Activated CD8-positive, alpha-beta memory T cell treated with anti-CD3 and anti-CD28 coated beads, Interleukin-2, amount 10 ng/mL, durations not matched to agents 7 days and 5 days (primary cell): ENCODE data around the gene CAP2. TPM values are rescaled to one million over a fixed set of nuclear protein-coding genes. Genes with fewer than 3 reads are reported as not detected.

Source experiments
- ATAC-seq: fragments of 150-1000 bp; cut with Tn5 transposase; one replicate; pipeline ENCODE4 v1.10.0; 2021; ENCODE audit warnings: moderate library complexity
- CTCF ChIA-PET: fragments of 350-600 bp; sonication (Branson Sonifier 250); formaldehyde crosslinking; loops from one replicate; lab custom pipeline; 2021; ENCODE audit warnings: antibody characterized with exemption; lab: Charles Lee
- DNase-seq: peaks from one replicate; pipeline ENCODE4 v3.0.0-alpha.2; 2020
- H3K27ac Mint-ChIP-seq: one replicate; pipeline ENCODE4 v1.8.0; 2021; ENCODE audit warnings: mild to moderate bottlenecking, mixed read lengths
- H3K27me3 Mint-ChIP-seq: one replicate; pipeline ENCODE4 v1.8.0; 2021; ENCODE audit warnings: mixed read lengths
- H3K36me3 Mint-ChIP-seq: one replicate; pipeline ENCODE4 v1.8.0; 2021; ENCODE audit warnings: mild to moderate bottlenecking, mixed read lengths
- H3K4me1 Mint-ChIP-seq: one replicate; pipeline ENCODE4 v1.8.0; 2021; ENCODE audit warnings: mixed read lengths
- H3K4me3 Mint-ChIP-seq: one replicate; pipeline ENCODE4 v1.8.0; 2021; ENCODE audit warnings: mild to moderate bottlenecking, moderate library complexity, mixed read lengths
- H3K9me3 Mint-ChIP-seq: one replicate; pipeline ENCODE4 v1.8.0; 2022; ENCODE audit warnings: low read depth, mixed read lengths
- total RNA-seq, 2 experiments: library from RNA; stranded (reverse); gene quantifications; one replicate each; pipeline ENCODE4 v1.2.3, GENCODE V29; 2021

The CAP2 gene
- total RNA-seq, 2 experiments from 2014 or later, result not detected

GRCh38 chr6:17492350-17492749 lies 99.0 kb downstream of the CAP2 start:
- ATAC-seq, result no peak
- no peak for DNase-seq
- Mint-ChIP-seq H3K4me1 (peaks cover 2% of the 10 kb centered on the region), H3K36me3 (no peaks in the 10 kb centered on the region), H3K9me3 (no peaks in the 10 kb centered on the region), H3K27ac (no peak overlapping the region), H3K4me3 (no peak overlapping the region), H3K27me3 (peaks cover 21% of the 10 kb centered on the region)
- CTCF ChIA-PET, result no interaction called here

DNA sequence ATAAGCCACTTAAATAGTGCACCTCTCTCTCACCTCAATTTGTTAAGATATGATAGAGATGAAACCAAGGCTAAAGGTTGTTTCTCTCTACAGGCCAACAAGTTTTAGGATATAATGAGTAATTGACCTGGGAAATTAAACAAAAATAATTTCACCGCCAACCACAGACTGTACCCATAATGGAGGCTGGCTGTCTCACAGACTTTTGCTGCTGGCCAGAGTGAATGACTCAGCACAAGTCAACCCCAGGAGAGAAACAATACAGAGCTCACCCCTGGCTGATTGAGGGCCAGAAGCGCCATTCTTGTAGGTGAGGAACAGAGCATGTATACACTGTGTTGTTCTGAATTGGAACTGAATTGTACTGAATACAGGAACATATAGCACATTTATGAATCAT lies 99.9 kb downstream of the CAP2 start:
- H3K27me3 Mint-ChIP-seq, result peaks cover 21% of the 10 kb centered on the region
- H3K36me3 Mint-ChIP-seq, result no peaks in the 10 kb centered on the region
- H3K4me1 Mint-ChIP-seq, result peaks cover 2% of the 10 kb centered on the region
- no peak overlapping the region for H3K27ac Mint-ChIP-seq
- ATAC-seq (no peak), DNase-seq (no peak)
- no peaks in the 10 kb centered on the region for H3K9me3 Mint-ChIP-seq
- CTCF ChIA-PET, result no interaction called here
- no peak overlapping the region for H3K4me3 Mint-ChIP-seq

- Mint-ChIP-seq H3K27ac (no peak overlapping the region), H3K36me3 (no peaks in the 10 kb centered on the region), H3K4me1 (peaks cover 2% of the 10 kb centered on the region), H3K4me3 (no peak overlapping the region), H3K27me3 (peaks cover 21% of the 10 kb centered on the region), H3K9me3 (no peaks in the 10 kb centered on the region)
- ATAC-seq (no peak), DNase-seq (no peak)
- CTCF ChIA-PET, result no interaction called here
Measured at GRCh38 chr6:17494177-17494576, 100.8 kb downstream of the CAP2 start.

- Mint-ChIP-seq H3K9me3 (no peaks in the 10 kb centered on the region), H3K4me1 (peaks cover 2% of the 10 kb centered on the region), H3K27ac (no peak overlapping the region), H3K27me3 (peaks cover 21% of the 10 kb centered on the region), H3K4me3 (no peak overlapping the region), H3K36me3 (no peaks in the 10 kb centered on the region)
- CTCF ChIA-PET, result no interaction called here
- ATAC-seq (no peak), DNase-seq (no peak)
Measured at GRCh38 chr6:17494919-17495318, 101.5 kb downstream of the CAP2 start.

- H3K27ac Mint-ChIP-seq, result no peak overlapping the region
- CTCF ChIA-PET, result interaction anchor here (1.2 kb wide), 1 partner anchor 8 kb away, joined by 4 read pairs; no protein-coding TSS in a partner anchor
- H3K27me3 Mint-ChIP-seq, result peaks cover 9% of the 10 kb centered on the region
Measured at GRCh38 chr6:17497535-17498095, 104.2 kb downstream of the CAP2 start.

GRCh38 chr6:17501442-17501841 lies 108.0 kb downstream of the CAP2 start:
- no peak for DNase-seq
- Mint-ChIP-seq H3K36me3 (no peaks in the 10 kb centered on the region), H3K4me1 (no peaks in the 10 kb centered on the region), H3K9me3 (no peaks in the 10 kb centered on the region), H3K27me3 (peaks cover 10% of the 10 kb centered on the region), H3K27ac (no peak overlapping the region), H3K4me3 (no peak overlapping the region)
- no peak for ATAC-seq
- CTCF ChIA-PET, result interaction anchor here (1.1 kb wide), 1 partner anchor 312 kb away, joined by 4 read pairs; no protein-coding TSS in a partner anchor

More at GRCh38 chr6:17497535-17498095, 104.2 kb downstream of the CAP2 start:
- ATAC-seq, result no peak
- Mint-ChIP-seq H3K9me3 (no peaks in the 10 kb centered on the region), H3K4me1 (no peaks in the 10 kb centered on the region), H3K36me3 (no peaks in the 10 kb centered on the region), H3K4me3 (no peak overlapping the region)
- no peak for DNase-seq

GRCh38 chr6:17501982-17502704 lies 108.7 kb downstream of the CAP2 start:
- H3K9me3 Mint-ChIP-seq, result no peaks in the 10 kb centered on the region
- no peak overlapping the region for H3K27ac Mint-ChIP-seq
- CTCF ChIA-PET, result interaction anchor here (1.0 to 1.1 kb wide), 2 partner anchors 11 to 311 kb away, joined by 3 to 4 read pairs; no protein-coding TSS in a partner anchor
- DNase-seq (no peak), ATAC-seq (no peak)
- H3K27me3 Mint-ChIP-seq, result peaks cover 10% of the 10 kb centered on the region
- H3K36me3 Mint-ChIP-seq, result no peaks in the 10 kb centered on the region
- H3K4me3 Mint-ChIP-seq, result no peak overlapping the region
- H3K4me1 Mint-ChIP-seq, result no peaks in the 10 kb centered on the region

DNA sequence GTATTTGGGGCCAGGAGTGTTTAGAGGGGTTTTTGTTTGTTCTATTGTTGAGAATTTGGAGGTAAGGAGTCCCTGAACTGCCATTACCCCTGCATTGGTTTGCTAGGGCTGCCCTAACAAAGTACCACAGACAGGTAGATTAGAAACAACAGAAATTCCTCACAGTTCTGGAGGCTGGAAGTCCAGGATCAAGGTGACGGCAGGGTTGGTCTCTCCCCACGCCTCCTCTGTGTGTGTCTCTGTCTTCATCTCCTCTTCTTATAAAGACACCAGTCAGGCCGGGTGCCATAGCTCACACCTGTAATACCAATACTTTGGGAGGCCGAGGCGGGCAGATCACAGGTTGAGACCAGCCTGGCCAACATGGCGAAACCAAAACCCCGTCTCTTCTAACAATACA lies 109.7 kb downstream of the CAP2 start:
- CTCF ChIA-PET, result interaction anchor here (0.7 to 1.0 kb wide), 2 partner anchors 10 to 368 kb away, joined by 3 read pairs; no protein-coding TSS in a partner anchor
- no peak overlapping the region for H3K4me3 Mint-ChIP-seq
- ATAC-seq (no peak), DNase-seq (no peak)
- no peaks in the 10 kb centered on the region for H3K4me1 Mint-ChIP-seq
- H3K27ac Mint-ChIP-seq, result no peak overlapping the region
- H3K9me3 Mint-ChIP-seq, result no peaks in the 10 kb centered on the region
- no peaks in the 10 kb centered on the region for H3K36me3 Mint-ChIP-seq
- H3K27me3 Mint-ChIP-seq, result peaks cover 10% of the 10 kb centered on the region

GRCh38 chr6:17504005-17504404 lies 110.6 kb downstream of the CAP2 start:
- Mint-ChIP-seq H3K27ac (no peak overlapping the region), H3K4me1 (no peaks in the 10 kb centered on the region), H3K36me3 (no peaks in the 10 kb centered on the region), H3K9me3 (no peaks in the 10 kb centered on the region), H3K27me3 (peaks cover 10% of the 10 kb centered on the region), H3K4me3 (no peak overlapping the region)
- CTCF ChIA-PET, result no interaction called here
- no peak for ATAC-seq
- DNase-seq, result no peak

DNA sequence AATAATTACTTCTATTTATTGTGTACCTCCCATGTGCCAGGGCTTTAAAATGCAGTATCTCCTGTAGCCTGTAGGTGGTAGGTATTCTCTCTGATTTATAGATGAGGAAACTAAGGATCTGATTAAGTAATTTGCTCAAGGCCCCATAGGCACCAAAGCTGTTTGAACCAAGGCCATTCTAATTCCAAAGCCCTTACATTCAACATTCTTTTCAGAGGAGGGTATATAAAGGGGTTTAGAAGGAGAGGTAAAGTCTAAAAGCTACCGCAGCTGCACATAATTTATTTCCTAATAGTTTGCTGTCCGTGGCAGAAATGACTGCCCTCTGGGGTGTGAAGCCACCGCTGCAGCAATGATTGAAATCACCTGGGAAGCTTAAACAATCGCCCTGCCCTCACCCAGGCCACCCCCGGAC lies 111.7 kb downstream of the CAP2 start:
- H3K27ac Mint-ChIP-seq, result no peak overlapping the region
- H3K4me1 Mint-ChIP-seq, result no peaks in the 10 kb centered on the region

GRCh38 chr6:17505767-17506280 lies 112.4 kb downstream of the CAP2 start:
- CTCF ChIA-PET, result interaction anchor here (1.4 kb wide), 1 partner anchor 9 kb away, joined by 4 read pairs; no protein-coding TSS in a partner anchor
- peaks cover 10% of the 10 kb centered on the region for H3K27me3 Mint-ChIP-seq
- ATAC-seq, result no peak
- H3K36me3 Mint-ChIP-seq, result no peaks in the 10 kb centered on the region
- no peak overlapping the region for H3K4me3 Mint-ChIP-seq
- H3K9me3 Mint-ChIP-seq, result no peaks in the 10 kb centered on the region
- DNase-seq, result no peak
- H3K27ac Mint-ChIP-seq, result no peak overlapping the region
- H3K4me1 Mint-ChIP-seq, result no peaks in the 10 kb centered on the region

More for the DNA sequence above, 111.7 kb downstream of the CAP2 start:
- H3K36me3 Mint-ChIP-seq, result no peaks in the 10 kb centered on the region
- CTCF ChIA-PET, result interaction anchor here (0.7 to 1.4 kb wide), 2 partner anchors 8 to 15 kb away, joined by 3 to 4 read pairs; no protein-coding TSS in a partner anchor
- ATAC-seq (no peak), DNase-seq (no peak)
- H3K9me3 Mint-ChIP-seq, result no peaks in the 10 kb centered on the region
- H3K27me3 Mint-ChIP-seq, result peaks cover 10% of the 10 kb centered on the region
- no peak overlapping the region for H3K4me3 Mint-ChIP-seq

GRCh38 chr6:17506531-17506930 lies 113.1 kb downstream of the CAP2 start:
- H3K9me3 Mint-ChIP-seq, result no peaks in the 10 kb centered on the region
- ATAC-seq (no peak), DNase-seq (no peak)
- peaks cover 10% of the 10 kb centered on the region for H3K27me3 Mint-ChIP-seq
- no peaks in the 10 kb centered on the region for H3K4me1 Mint-ChIP-seq
- no peaks in the 10 kb centered on the region for H3K36me3 Mint-ChIP-seq
- CTCF ChIA-PET, result interaction anchor here (1.4 kb wide), 1 partner anchor 10 kb away, joined by 4 read pairs; no protein-coding TSS in a partner anchor
- no peak overlapping the region for H3K4me3 Mint-ChIP-seq
- H3K27ac Mint-ChIP-seq, result no peak overlapping the region

DNA sequence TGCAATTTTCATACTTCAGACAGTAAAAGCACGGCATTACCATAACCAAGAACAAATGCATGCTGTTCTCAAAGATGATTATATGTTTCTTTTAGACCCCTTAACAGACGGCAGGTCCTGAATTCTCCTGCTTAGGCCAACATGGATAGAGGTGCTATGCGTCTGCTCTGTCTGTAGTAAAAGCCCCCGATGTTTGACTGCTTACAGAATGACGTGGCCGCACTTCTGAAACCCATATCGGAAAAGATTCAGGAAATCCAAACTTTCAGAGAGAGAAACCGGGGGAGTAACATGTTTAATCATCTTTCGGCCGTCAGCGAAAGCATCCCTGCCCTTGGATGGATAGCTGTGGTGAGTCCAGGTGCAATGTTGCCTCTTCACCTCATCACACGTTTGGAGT lies 113.6 kb downstream of the CAP2 start:
- Mint-ChIP-seq H3K27me3 (peaks cover 9% of the 10 kb centered on the region), H3K4me3 (no peak overlapping the region), H3K27ac (no peak overlapping the region), H3K9me3 (no peaks in the 10 kb centered on the region), H3K36me3 (no peaks in the 10 kb centered on the region), H3K4me1 (no peaks in the 10 kb centered on the region)
- CTCF ChIA-PET, result no interaction called here
- no peak for DNase-seq
- ATAC-seq, result no peak
